GM18870 (cell line): ENCODE data around the gene ARHGAP18.
A peak's percentile ranks its signal among the peaks of the same experiment; 100 is the strongest.

Experiments used
- ATAC-seq: cut with Tn5 transposase; IDR thresholded peaks from one replicate; pipeline ENCODE4 v1.9.1; 2021; ENCODE audit warnings: moderate library complexity; ENCODE audit not compliant: unreplicated experiment

The ARHGAP18 gene

GRCh38 chr6:129671442-129672340 lies 38.3 kb downstream of the ARHGAP18 start:
- ATAC-seq, result peak; percentile 36

- no peak for ATAC-seq
These were observed 39.3 kb downstream of the ARHGAP18 start for GRCh38 chr6:129670634-129671033.

- ATAC-seq, result no peak
These were observed 42.4 kb downstream of the ARHGAP18 start for GRCh38 chr6:129667621-129668020.

- no peak for ATAC-seq
These were observed 42.9 kb downstream of the ARHGAP18 start for GRCh38 chr6:129667034-129667433.

- no peak for ATAC-seq
These were observed 44.4 kb downstream of the ARHGAP18 start for GRCh38 chr6:129665555-129665954.

- no peak for ATAC-seq
These were observed 46.4 kb downstream of the ARHGAP18 start for GRCh38 chr6:129663531-129663930.

- peak; percentile 67 for ATAC-seq
These were observed 47.0 kb downstream of the ARHGAP18 start for GRCh38 chr6:129662980-129663431.

GRCh38 chr6:129662406-129662766 lies 47.6 kb downstream of the ARHGAP18 start:
- ATAC-seq, result peak; percentile 66

- ATAC-seq, result peak; percentile 25
These were observed 48.2 kb downstream of the ARHGAP18 start for GRCh38 chr6:129661536-129662405.

GRCh38 chr6:129660346-129660676 lies 49.7 kb downstream of the ARHGAP18 start:
- ATAC-seq, result no peak

GRCh38 chr6:129659590-129660345 lies 50.2 kb downstream of the ARHGAP18 start:
- ATAC-seq, result no peak

GRCh38 chr6:129659167-129659566 lies 50.8 kb downstream of the ARHGAP18 start:
- ATAC-seq, result no peak

- no peak for ATAC-seq
These were observed 52.5 kb downstream of the ARHGAP18 start for GRCh38 chr6:129657483-129657882.

- ATAC-seq, result no peak
These were observed 54.6 kb downstream of the ARHGAP18 start for GRCh38 chr6:129655334-129655733.

- ATAC-seq, result no peak
These were observed 56.2 kb downstream of the ARHGAP18 start for GRCh38 chr6:129653746-129654145.

GRCh38 chr6:129653229-129653628 lies 56.7 kb downstream of the ARHGAP18 start:
- no peak for ATAC-seq

- ATAC-seq, result no peak
These were observed 58.7 kb downstream of the ARHGAP18 start for GRCh38 chr6:129651291-129651691.

- ATAC-seq, result no peak
These were observed 61.0 kb downstream of the ARHGAP18 start for GRCh38 chr6:129648819-129649491.

GRCh38 chr6:129647044-129647443 lies 62.9 kb downstream of the ARHGAP18 start:
- peak; percentile 37 for ATAC-seq

- peak; percentile 76 for ATAC-seq
These were observed 63.3 kb downstream of the ARHGAP18 start for GRCh38 chr6:129646642-129647041.
